Caco-2 (cell line): ENCODE measurements around the gene CYTH4. TPM values are rescaled to one million over a fixed set of nuclear protein-coding genes. Genes with fewer than 3 reads are reported as not detected.
"Not testable (repeated sequence)": the region's sequence is repeated elsewhere in the genome, so short reads cannot be mapped to it uniquely, and the experiment has no call there.

ENCODE experiments used
- BruUV-seq: library from RNA; stranded (reverse); fragments of 400-500 nt; replicated peaks from 2 replicates; lab custom pipeline; 2021; lab: Mats Ljungman, UMichigan
- CTCF ChIA-PET: fragments of 300-600 bp; sonication (Branson Sonifier 250); formaldehyde crosslinking; loops from one replicate; lab custom pipeline; 2022; ENCODE audit warnings: antibody characterized with exemption; lab: Charles Lee
- POLR2A ChIA-PET: fragments of 300-600 bp; sonication (Branson Sonifier 250); formaldehyde crosslinking; loops from one replicate; lab custom pipeline; 2022; ENCODE audit warnings: antibody characterized with exemption; lab: Charles Lee
- DNase-seq, 2 experiments: peaks; one replicate each; pipeline versions ENCODE4 v3.0.0 to v3.0.0-alpha.2; 2020 to 2022
- H3K27me3 ChIP-seq: replicated peaks from 2 replicates; pipeline ENCODE4 v1.6.0; 2011; ENCODE audit warnings: low read length; ENCODE audit not compliant: control insufficient read depth, insufficient read depth
- H3K36me3 ChIP-seq: 2 replicates; pipeline ENCODE4 v1.5.1; 2011; ENCODE audit warnings: low read length; ENCODE audit not compliant: control insufficient read depth, insufficient read depth
- H3K4me1 ChIP-seq: fragments of 250-450 bp; sonication (Bioruptor Pico); 2 replicates; pipeline ENCODE4 v1.5.1; 2020; ENCODE audit warnings: mild to moderate bottlenecking
- H3K4me3 ChIP-seq: 2 replicates; pipeline ENCODE4 v1.5.1; 2011; ENCODE audit warnings: low read depth, mild to moderate bottlenecking, control low read depth, low read length
- H3K9me3 ChIP-seq: fragments of 250-450 bp; sonication (Bioruptor Pico); 2 replicates; pipeline ENCODE4 v1.5.1; 2020; ENCODE audit warnings: mild to moderate bottlenecking, moderate library complexity
- H3K27ac Mint-ChIP-seq: one replicate; pipeline ENCODE4 v1.8.0; 2022; ENCODE audit warnings: mixed read lengths; ENCODE audit not compliant: unreplicated experiment
- H3K27me3 Mint-ChIP-seq: one replicate; pipeline ENCODE4 v1.8.0; 2022; ENCODE audit warnings: mixed read lengths; ENCODE audit not compliant: insufficient read depth, unreplicated experiment
- H3K36me3 Mint-ChIP-seq: one replicate; pipeline ENCODE4 v1.8.0; 2022; ENCODE audit warnings: mild to moderate bottlenecking, mixed read lengths; ENCODE audit not compliant: insufficient read depth, unreplicated experiment
- H3K4me1 Mint-ChIP-seq: one replicate; pipeline ENCODE4 v1.8.0; 2022; ENCODE audit warnings: low read depth, mixed read lengths; ENCODE audit not compliant: unreplicated experiment
- H3K4me3 Mint-ChIP-seq: one replicate; pipeline ENCODE4 v1.8.0; 2022; ENCODE audit warnings: mild to moderate bottlenecking, moderate library complexity, mixed read lengths; ENCODE audit not compliant: unreplicated experiment
- H3K9me3 Mint-ChIP-seq: one replicate; pipeline ENCODE4 v1.8.0; 2022; ENCODE audit warnings: mixed read lengths; ENCODE audit not compliant: unreplicated experiment
- intact Hi-C: fragments of 100-400 bp; cut with micrococcal nuclease; formaldehyde crosslinking; loops from one replicate; pipeline ENCODE4 v1.10.0; 2022; ENCODE audit not compliant: unreplicated experiment
- total RNA-seq: library from RNA; stranded (reverse); gene quantifications from 2 replicates; pipeline ENCODE4 v1.2.3, GENCODE V29; 2022
- TF ChIP-seq, protein P1 (sequence below), 2 experiments: fragments of 200-600 bp in 1 of 2; IDR thresholded peaks; 1 replicate in 1 of 2; 2 replicates in 1 of 2; pipeline versions ENCODE4 v1.5.1 to v1.8.0; 2011 to 2022; ENCODE audit warnings: antibody characterized with exemption in 1 of 2, control low read depth in 1 of 2, inconsistent platforms in 1 of 2, low read depth in 1 of 2, low read length in 1 of 2, mild to moderate bottlenecking in 1 of 2, moderate library complexity in 1 of 2; ENCODE audit not compliant: insufficient read depth in 1 of 2, severe bottlenecking in 1 of 2, unreplicated experiment in 1 of 2

CYTH4 gene
- total RNA-seq, 1 experiment from 2014 or later, result not detected

GRCh38 chr22:37326726-37327125 lies 44.4 kb downstream of the CYTH4 start:
- H3K9me3 ChIP-seq, result no peaks in the 10 kb centered on the region
- H3K9me3 Mint-ChIP-seq, result no peaks in the 10 kb centered on the region
- TF ChIP-seq, protein P1, sequence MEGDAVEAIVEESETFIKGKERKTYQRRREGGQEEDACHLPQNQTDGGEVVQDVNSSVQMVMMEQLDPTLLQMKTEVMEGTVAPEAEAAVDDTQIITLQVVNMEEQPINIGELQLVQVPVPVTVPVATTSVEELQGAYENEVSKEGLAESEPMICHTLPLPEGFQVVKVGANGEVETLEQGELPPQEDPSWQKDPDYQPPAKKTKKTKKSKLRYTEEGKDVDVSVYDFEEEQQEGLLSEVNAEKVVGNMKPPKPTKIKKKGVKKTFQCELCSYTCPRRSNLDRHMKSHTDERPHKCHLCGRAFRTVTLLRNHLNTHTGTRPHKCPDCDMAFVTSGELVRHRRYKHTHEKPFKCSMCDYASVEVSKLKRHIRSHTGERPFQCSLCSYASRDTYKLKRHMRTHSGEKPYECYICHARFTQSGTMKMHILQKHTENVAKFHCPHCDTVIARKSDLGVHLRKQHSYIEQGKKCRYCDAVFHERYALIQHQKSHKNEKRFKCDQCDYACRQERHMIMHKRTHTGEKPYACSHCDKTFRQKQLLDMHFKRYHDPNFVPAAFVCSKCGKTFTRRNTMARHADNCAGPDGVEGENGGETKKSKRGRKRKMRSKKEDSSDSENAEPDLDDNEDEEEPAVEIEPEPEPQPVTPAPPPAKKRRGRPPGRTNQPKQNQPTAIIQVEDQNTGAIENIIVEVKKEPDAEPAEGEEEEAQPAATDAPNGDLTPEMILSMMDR (IDR thresholded peaks at IDR 0.05; ENCODE audit: insufficient read depth in 1 of 2, low read depth in 1 of 2, low read length in 1 of 2, severe bottlenecking in 1 of 2, unreplicated experiment in 1 of 2), result no peak
- ChIA-PET CTCF (interaction anchor here (0.6 to 1.0 kb wide), 4 partner anchors 10 to 331 kb away, joined by 3 to 4 read pairs (median 3); no protein-coding TSS in a partner anchor), POLR2A (interaction anchor here (0.5 kb wide), 1 partner anchor 130 kb away, joined by 3 read pairs; no protein-coding TSS in a partner anchor)
- H3K27me3 Mint-ChIP-seq, result no peaks in the 10 kb centered on the region
- no peaks in the 10 kb centered on the region for H3K27me3 ChIP-seq
- no peaks in the 10 kb centered on the region for H3K36me3 ChIP-seq
- peak; percentile 89 to 93 for DNase-seq
- peak overlapping the region; percentile 94 for H3K27ac Mint-ChIP-seq
- BruUV-seq, result no TSS peak
- peaks cover 13% of the 10 kb centered on the region for H3K36me3 Mint-ChIP-seq
- H3K4me3 ChIP-seq, result no peak overlapping the region
- H3K4me1 Mint-ChIP-seq, result peaks cover 65% of the 10 kb centered on the region
- H3K4me3 Mint-ChIP-seq, result peak overlapping the region; percentile 70
- peaks cover 80% of the 10 kb centered on the region for H3K4me1 ChIP-seq
- intact Hi-C loops, result no loop called here

DNA sequence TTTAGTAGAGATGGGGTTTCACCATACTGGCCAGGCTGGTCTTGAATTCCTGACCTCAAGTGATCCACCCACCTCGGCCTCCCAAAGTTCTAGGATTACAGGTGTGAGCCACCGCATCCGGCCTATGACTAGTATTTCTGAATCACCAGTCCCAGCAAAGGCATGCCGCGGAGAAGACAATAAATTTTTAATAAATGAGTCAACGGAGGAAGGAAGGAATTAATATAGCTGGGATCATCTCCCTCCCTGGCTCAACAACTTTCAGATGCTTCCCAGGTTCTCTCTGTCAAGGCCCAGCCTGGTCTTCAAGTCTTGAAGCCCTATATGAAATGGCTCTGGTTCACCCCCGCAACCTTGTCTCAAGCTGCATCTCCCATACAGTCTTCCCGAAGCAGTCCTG lies 45.7 kb downstream of the CYTH4 start:
- CTCF ChIA-PET, result no interaction called here
- no peaks in the 10 kb centered on the region for H3K36me3 ChIP-seq
- no peaks in the 10 kb centered on the region for H3K27me3 Mint-ChIP-seq
- no peaks in the 10 kb centered on the region for H3K9me3 Mint-ChIP-seq
- peak overlapping the region; percentile 94 for H3K27ac Mint-ChIP-seq
- H3K4me1 Mint-ChIP-seq, result peaks cover 68% of the 10 kb centered on the region
- H3K9me3 ChIP-seq, result no peaks in the 10 kb centered on the region
- BruUV-seq, result no TSS peak
- TF ChIP-seq, protein P1 (IDR thresholded peaks at IDR 0.05; ENCODE audit: insufficient read depth in 1 of 2, low read depth in 1 of 2, low read length in 1 of 2, severe bottlenecking in 1 of 2, unreplicated experiment in 1 of 2), result no peak
- no peak for DNase-seq
- POLR2A ChIA-PET, result no interaction called here
- H3K36me3 Mint-ChIP-seq, result peaks cover 13% of the 10 kb centered on the region
- H3K4me1 ChIP-seq, result peaks cover 67% of the 10 kb centered on the region
- H3K4me3 Mint-ChIP-seq, result no peak overlapping the region
- H3K4me3 ChIP-seq, result no peak overlapping the region
- H3K27me3 ChIP-seq, result no peaks in the 10 kb centered on the region
- intact Hi-C loops, result no loop called here

GRCh38 chr22:37328538-37329237 lies 46.4 kb downstream of the CYTH4 start:
- H3K36me3 ChIP-seq, CTCF ChIA-PET, H3K4me3 ChIP-seq, intact Hi-C loops, H3K27me3 Mint-ChIP-seq, H3K9me3 ChIP-seq, H3K4me3 Mint-ChIP-seq, BruUV-seq, POLR2A ChIA-PET, H3K9me3 Mint-ChIP-seq, H3K27me3 ChIP-seq, DNase-seq: not testable (repeated sequence)
- H3K4me1 ChIP-seq, result peaks cover 62% of the 10 kb centered on the region
- Mint-ChIP-seq H3K27ac (peak overlapping the region; percentile 94), H3K36me3 (peaks cover 13% of the 10 kb centered on the region), H3K4me1 (peaks cover 65% of the 10 kb centered on the region)
